Melanocyte of skin (primary cell): Measurements from ENCODE around the gene SAMM50. TPM values are rescaled to one million over a fixed set of nuclear protein-coding genes. Genes with fewer than 3 reads are reported as not detected.

ENCODE experiments used
- total RNA-seq, 2 donors: library from RNA; depleted of rRNA; stranded (reverse); fragments of >200 nt; gene quantifications; 2 replicates each; pipeline ENCODE4 v1.2.3, GENCODE V29; 2012

The SAMM50 gene
- 10 to 100 TPM; 52.7 to 61.6 TPM for total RNA-seq

GRCh38 chr22:43955040-43955882, at the start of gene SAMM50:
SAMM50 (plus strand) TSS chr22:43955442; CDS start chr22:43955578, 136 bp downstream.

GRCh38 chr22:43923631-43924464, 31.4 kb upstream of the SAMM50 start, which contains the start of gene PNPLA3:
PNPLA3 (plus strand) TSS chr22:43923805; CDS start chr22:43923912, 107 bp downstream.

GRCh38 chr22:44024288-44024921, 69.2 kb downstream of the SAMM50 start, which contains the start of gene PARVB:
PARVB (plus strand) TSS chr22:44024302; CDS start chr22:44024340, 38 bp downstream.

Other genes with a start within 250 kb of the SAMM50 start
- 1 to 10 TPM in 1 of 2 donors, under 1 TPM in 1; 0.33 to 1.0 TPM for gene EFCAB6, start 143.1 kb upstream of the SAMM50 start, total RNA-seq
- gene SULT4A1, start 92.9 kb upstream of the SAMM50 start, total RNA-seq: not detected
- gene PNPLA5, start 63.4 kb upstream of the SAMM50 start, total RNA-seq: not detected
- gene PNPLA3, start 31.6 kb upstream of the SAMM50 start, total RNA-seq: 10 to 100 TPM; 17.2 to 21.3 TPM
- 100 to 1,000 TPM in 1 of 2 donors, 10 to 100 TPM in 1; 95.3 to 104 TPM for gene PARVB, start 68.9 kb downstream of the SAMM50 start, total RNA-seq
- under 1 TPM in 1 of 2 donors, not detected in 1; 0.69 TPM for gene PARVG, start 225.5 kb downstream of the SAMM50 start, total RNA-seq